M059J (cell line): ENCODE data around the gene EIF5A2. TPM values are rescaled to one million over a fixed set of nuclear protein-coding genes. Genes with fewer than 3 reads are reported as not detected.
A peak's percentile ranks its signal among the peaks of the same experiment; 100 is the strongest.

ENCODE experiments used
- DNase-seq: peaks from one replicate; pipeline ENCODE4 v3.0.0-alpha.2; 2012; ENCODE audit warnings: low read depth
- total RNA-seq: library from RNA; depleted of rRNA; stranded (reverse); fragments of >200 nt; shearing (Covaris generic); gene quantifications from 2 replicates; pipeline ENCODE4 v1.2.3, GENCODE V29; 2014; rRNA removed

EIF5A2 gene
- total RNA-seq, 1 experiment from 2014 or later = 25.1 TPM

DNA sequence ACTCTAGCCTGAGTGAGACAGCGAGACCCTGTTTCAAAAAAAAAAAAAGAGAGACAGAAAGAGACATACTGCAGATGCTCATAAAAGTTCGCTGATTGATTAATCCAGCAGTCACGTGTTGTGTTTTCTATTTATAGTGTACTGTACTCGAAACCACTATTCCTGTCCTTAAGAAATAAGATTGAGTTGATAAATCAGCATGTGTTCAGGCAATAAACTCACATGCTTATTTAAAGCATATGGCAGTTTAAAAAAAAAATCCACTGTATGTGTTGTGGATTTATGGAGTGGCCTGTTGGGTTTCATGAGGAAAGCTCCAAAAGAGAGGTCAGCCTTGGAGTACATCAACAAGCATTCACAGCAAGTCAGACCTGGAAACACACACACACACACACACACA lies 56.1 kb downstream of the EIF5A2 start:
- DNase-seq = no peak

DNA sequence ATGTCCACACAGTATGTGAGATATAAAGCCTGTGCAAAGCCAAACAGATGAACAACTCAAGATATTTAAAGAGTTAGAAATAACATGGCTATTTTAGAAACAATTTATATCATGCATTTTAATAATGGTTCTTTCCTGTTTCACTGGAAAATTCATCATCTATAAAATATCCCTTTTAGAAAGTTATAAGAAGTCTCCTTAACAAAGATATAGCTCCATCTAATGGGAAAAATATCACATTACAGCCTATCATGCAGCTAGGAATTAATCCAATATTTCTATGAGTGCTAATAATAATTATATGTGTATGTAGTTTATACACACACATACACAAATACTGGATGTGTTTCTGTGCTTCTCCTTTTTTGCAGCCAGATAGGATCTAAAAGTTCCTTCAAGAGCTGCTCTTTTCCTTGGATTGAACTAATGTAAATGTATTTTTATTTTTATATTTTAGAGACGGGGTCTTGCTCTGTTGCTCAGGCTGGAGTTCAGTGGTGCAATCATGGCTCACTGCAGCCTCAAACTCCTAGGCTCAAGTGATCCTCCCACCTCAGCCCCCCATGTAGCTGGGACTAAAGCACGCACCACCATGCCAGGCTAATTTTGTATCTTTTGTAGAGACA lies 60.0 kb downstream of the EIF5A2 start:
- DNase-seq = peak; percentile 39

DNA sequence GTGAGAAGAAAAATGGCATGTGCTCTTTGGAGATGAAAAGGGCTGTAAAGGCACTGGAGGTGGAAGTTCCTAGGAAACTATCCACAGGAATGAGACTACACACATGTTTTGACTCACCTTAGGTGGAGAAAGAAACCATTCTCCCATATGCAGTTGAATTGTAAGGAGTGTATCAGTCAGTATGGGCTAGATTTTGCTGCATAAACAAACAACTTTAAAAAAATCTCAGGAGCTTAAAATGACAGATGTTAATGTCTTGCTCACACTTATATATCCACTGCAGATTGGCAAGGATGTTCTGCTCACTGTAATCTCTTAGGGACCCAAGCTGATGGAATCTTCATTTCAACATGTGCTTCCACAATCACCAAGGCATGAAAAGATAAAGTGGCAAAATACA lies 64.1 kb downstream of the EIF5A2 start:
- DNase-seq = no peak

DNA sequence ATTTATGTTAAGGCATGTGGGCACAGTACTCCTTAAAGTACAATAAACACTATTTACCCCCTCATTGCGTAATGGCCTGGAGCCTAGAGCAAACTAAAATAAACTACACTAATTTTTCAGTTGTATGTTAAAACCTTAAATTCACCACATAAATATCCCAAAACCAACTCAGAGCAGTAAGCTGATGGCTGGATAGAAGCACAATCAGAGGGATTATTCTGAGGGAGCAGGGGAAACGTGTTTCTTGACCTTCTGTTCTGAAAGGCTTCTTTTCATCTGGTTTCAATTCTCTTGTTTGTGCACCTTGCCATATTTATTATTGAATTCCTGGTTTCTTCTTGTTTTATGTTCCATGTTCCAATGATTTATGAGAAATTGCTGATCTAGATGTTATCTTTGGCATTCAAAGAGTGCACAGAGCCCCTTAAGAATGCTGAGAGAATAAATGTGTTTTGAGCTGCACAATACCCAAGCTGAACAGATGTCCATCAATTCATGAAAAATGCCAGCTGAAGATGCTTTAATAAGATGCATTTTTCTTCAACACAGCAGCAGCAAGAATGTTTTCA lies 68.1 kb downstream of the EIF5A2 start:
- DNase-seq = no peak

DNA sequence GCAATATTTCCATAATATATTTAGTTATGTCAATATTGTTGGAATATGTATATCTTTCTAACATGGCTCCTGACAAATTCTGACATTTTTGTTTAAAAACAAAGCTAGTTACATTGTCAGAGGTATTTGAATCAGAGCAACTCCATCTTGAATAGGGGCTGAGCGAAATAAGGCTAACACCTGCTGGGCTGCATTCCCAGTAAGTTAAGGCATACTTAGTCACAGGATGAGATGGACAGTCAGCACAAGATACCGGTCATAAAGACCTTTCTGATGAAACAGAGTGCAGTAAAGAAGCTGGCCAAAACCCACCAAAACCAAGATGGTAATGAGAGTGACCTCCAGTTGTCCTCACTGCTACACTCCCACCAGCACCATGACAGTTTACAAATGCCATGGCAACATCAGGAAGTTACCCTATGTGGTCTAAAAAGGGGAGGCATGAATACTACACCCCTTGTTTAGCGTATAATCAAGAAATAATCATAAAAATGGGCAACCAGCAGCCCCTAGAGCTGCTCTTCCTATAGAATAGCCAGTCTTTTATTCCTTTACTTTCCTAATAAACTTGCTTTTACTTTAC lies 68.8 kb downstream of the EIF5A2 start:
- peak; percentile 14 for DNase-seq

Other genes with a start within 250 kb of the EIF5A2 start
- 64.3 and 106 TPM in 2 replicates for gene RPL22L1, start 38.4 kb downstream of the EIF5A2 start, total RNA-seq
- 0.12 and 0.32 TPM in 2 replicates for gene SLC2A2, start 118.1 kb upstream of the EIF5A2 start, total RNA-seq